Prostate gland (tissue), 2 donors: ENCODE results near the gene CLIP4. TPM values are rescaled to one million over a fixed set of nuclear protein-coding genes. Genes with fewer than 3 reads are reported as not detected.

Experiments used
- DNase-seq: peaks from one replicate; pipeline ENCODE4 v3.0.0-alpha.2; 2019; ENCODE audit warnings: low spot score
- H3K27ac ChIP-seq, 2 donors: fragments of 200-600 bp; sonication (generic); 2 replicates each; pipeline ENCODE4 v1.5.1; 2017 to 2019
- H3K27me3 ChIP-seq: fragments of 200-600 bp; sonication (generic); replicated peaks from 2 replicates; pipeline ENCODE4 v1.5.1; 2019; ENCODE audit not compliant: insufficient read depth
- H3K36me3 ChIP-seq, 2 donors: fragments of 200-600 bp; sonication (generic); 1 replicate in 1 of 2; 2 replicates in 1 of 2; pipeline versions ENCODE4 v1.5.1 to v1.8.1; 2017 to 2019
- H3K4me1 ChIP-seq: fragments of 200-600 bp; sonication (generic); replicated peaks from 2 replicates; pipeline ENCODE4 v1.5.1; 2019
- H3K4me3 ChIP-seq, 2 donors: fragments of 200-600 bp; sonication (generic); 2 replicates each; pipeline ENCODE4 v1.5.1; 2017 to 2019
- H3K9me3 ChIP-seq: fragments of 200-600 bp; sonication (generic); 2 replicates; pipeline ENCODE4 v1.5.1; 2017
- CTCF ChIP-seq, 4 experiments: fragments of 200-600 bp in 2 of 4; fragments of 450-650 bp in 2 of 4; sonication (generic) in 2 of 4; IDR thresholded peaks; 1 replicate in 3 of 4; 2 replicates in 1 of 4; pipeline ENCODE4 v1.5.1; 2016 to 2019; ENCODE audit warnings: antibody characterized with exemption in 4 of 4, mild to moderate bottlenecking in 2 of 4, moderate library complexity in 2 of 4
- POLR2A ChIP-seq: fragments of 450-650 bp; IDR thresholded peaks from one replicate; pipeline ENCODE4 v1.6.1; 2016; ENCODE audit warnings: antibody characterized with exemption, mild to moderate bottlenecking
- POLR2AphosphoS5 ChIP-seq: sonication (generic); formaldehyde crosslinking; IDR thresholded peaks from one replicate; pipeline ENCODE4 v1.6.1; 2017; ENCODE audit warnings: antibody characterized with exemption
- WGBS: methylation state at CpG from one replicate; pipeline ENCODE4 v1.1.5; 2018; 5-methylcytosine and 5-hydroxymethylcytosine counted together
- intact Hi-C: fragments of 100-400 bp; cut with DNase I; formaldehyde crosslinking; loops from one replicate; pipeline ENCODE4 v1.14.2; 2022
- total RNA-seq, 2 donors: library from RNA; depleted of rRNA; stranded (reverse); fragments of >200 nt; gene quantifications; one replicate each; pipeline ENCODE4 v1.1.0, GENCODE V29; 2016

The CLIP4 gene
- total RNA-seq, 2 donors from 2014 or later, result 26.1 to 30.3 TPM

- H3K4me1 ChIP-seq, result peaks cover 5% of the 10 kb centered on the region
- H3K27me3 ChIP-seq, result no peaks in the 10 kb centered on the region
- peak overlapping the region in 1 of 2 donors; percentile 66 for H3K27ac ChIP-seq
- WGBS, result 73% methylated on average over 5 of the region's 5 CpGs
- no peaks in the 10 kb centered on the region for H3K9me3 ChIP-seq
- intact Hi-C loops, result no loop called here
- DNase-seq, result no peak
- no peak overlapping the region for H3K4me3 ChIP-seq
- TF ChIP-seq POLR2A, result no peak
- H3K36me3 ChIP-seq, result no peaks in the 10 kb centered on the region
Observed at GRCh38 chr2:29164091-29164846, 49.1 kb downstream of the CLIP4 start.

- intact Hi-C loops, result no loop called here
- Histone ChIP-seq H3K27me3 (no peaks in the 10 kb centered on the region), H3K27ac (peak overlapping the region; percentile 47 to 66), H3K9me3 (no peaks in the 10 kb centered on the region), H3K4me3 (no peak overlapping the region), H3K36me3 (no peaks in the 10 kb centered on the region), H3K4me1 (peaks cover 5% of the 10 kb centered on the region)
- TF ChIP-seq CTCF (IDR thresholded peaks at IDR 0.05) (no peak), POLR2AphosphoS5 (peak; percentile 86)
- peak; percentile 34 for DNase-seq
- 32% methylated on average over 8 of the region's 8 CpGs for WGBS
Observed at GRCh38 chr2:29165362-29166241, 50.4 kb downstream of the CLIP4 start.

GRCh38 chr2:29166242-29167039 lies 51.2 kb downstream of the CLIP4 start:
- Histone ChIP-seq H3K27me3 (no peaks in the 10 kb centered on the region), H3K4me1 (peaks cover 5% of the 10 kb centered on the region), H3K27ac (peak overlapping the region; percentile 47 to 66), H3K4me3 (no peak overlapping the region), H3K9me3 (no peaks in the 10 kb centered on the region), H3K36me3 (no peaks in the 10 kb centered on the region)
- WGBS, result 86% methylated on average over 1 of the region's 1 CpG
- TF ChIP-seq POLR2AphosphoS5 (no peak), CTCF (IDR thresholded peaks at IDR 0.05) (no peak), POLR2A (no peak)
- DNase-seq, result no peak
- intact Hi-C loops, result no loop called here

DNA sequence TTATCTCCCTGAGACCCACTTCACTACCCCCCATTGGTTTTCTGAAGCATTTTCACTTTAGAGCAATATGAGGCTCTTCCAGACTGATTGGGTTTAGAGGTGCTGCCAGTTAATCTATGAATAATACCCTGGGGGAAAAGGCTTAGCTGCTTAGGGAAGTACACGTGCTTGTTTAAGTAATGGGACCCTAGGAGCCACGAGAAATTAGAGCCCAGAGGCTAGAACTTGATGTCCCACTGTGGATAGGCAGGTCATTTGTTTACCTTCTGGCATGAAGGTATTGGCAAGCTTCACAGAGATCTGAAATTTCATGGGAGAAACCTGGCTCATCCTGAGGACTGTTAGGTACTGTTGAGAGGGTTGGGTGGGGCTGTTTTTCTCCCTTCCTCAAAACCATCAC lies 59.7 kb downstream of the CLIP4 start:
- DNase-seq, result no peak
- Histone ChIP-seq H3K36me3 (no peaks in the 10 kb centered on the region), H3K4me3 (no peak overlapping the region), H3K4me1 (no peaks in the 10 kb centered on the region), H3K27ac (no peak overlapping the region), H3K27me3 (no peaks in the 10 kb centered on the region), H3K9me3 (no peaks in the 10 kb centered on the region)
- intact Hi-C loops, result no loop called here
- WGBS, result 26% methylated on average over 2 of the region's 2 CpGs
- TF ChIP-seq CTCF (IDR thresholded peaks at IDR 0.05) (no peak), POLR2A (no peak), POLR2AphosphoS5 (no peak)

DNA sequence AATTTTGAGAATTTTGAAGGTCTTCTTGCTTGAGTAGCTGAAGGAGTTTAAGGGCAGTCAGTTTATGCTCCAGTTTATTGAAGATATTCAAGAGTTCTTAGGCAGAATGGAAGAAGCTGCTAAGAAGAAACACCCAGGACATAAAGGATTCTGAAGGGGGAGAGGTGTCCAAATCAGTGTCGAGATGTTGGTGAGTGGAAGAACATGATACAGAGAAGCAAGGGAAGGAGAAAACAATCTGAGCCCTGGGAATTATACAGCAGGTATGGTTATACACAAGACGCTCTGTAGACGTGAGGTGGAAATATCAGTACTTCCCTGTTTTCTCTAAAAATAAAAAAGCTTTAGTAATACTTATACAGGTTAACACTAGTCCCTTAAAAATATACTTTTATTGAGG lies 60.1 kb downstream of the CLIP4 start:
- no peak for TF ChIP-seq CTCF (IDR thresholded peaks at IDR 0.05)
- no peak for TF ChIP-seq POLR2AphosphoS5
- no peak for TF ChIP-seq POLR2A
- no peaks in the 10 kb centered on the region for H3K27me3 ChIP-seq
- H3K4me1 ChIP-seq, result no peaks in the 10 kb centered on the region
- DNase-seq, result no peak
- H3K36me3 ChIP-seq, result no peaks in the 10 kb centered on the region
- H3K27ac ChIP-seq, result no peak overlapping the region
- intact Hi-C loops, result no loop called here
- no peak overlapping the region for H3K4me3 ChIP-seq
- no peaks in the 10 kb centered on the region for H3K9me3 ChIP-seq
- 99% methylated on average over 3 of the region's 3 CpGs for WGBS
